Measurements from ENCODE around the gene PLEKHG4B.

Gene PLEKHG4B

DNA sequence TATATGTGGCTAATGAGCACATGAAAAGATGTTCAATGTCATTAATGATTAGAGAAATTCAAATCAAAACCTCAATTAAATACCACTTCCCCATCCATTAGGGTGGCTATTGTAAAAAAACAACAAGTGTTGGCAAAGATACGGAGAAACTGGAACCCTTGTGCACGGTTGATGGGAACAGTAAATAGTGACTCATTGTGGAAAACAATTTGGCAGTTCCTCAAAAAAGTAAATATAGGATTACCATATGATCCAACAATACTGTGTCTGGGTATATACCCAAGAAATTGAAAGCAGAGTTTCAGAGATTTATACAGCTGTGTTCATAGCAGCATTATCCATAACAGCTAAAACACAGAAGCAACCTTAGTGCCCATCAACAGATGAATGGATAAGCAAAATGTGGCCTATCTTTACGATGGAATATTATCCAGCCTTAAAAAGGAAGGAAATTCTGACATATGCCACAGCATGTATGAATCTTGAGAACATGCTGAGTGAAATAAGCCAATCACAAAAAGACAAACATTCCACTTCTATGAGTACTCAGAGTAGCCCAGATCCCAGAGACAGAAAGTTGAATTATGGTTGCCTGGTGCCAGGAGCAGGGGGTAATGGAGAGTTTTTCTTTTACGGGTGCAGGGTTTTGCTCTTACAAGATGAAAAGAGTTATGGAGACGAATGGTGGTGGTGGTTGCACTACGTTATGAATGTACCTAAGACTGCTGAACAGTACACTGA lies 57.9 kb downstream of the PLEKHG4B start:
- TF ChIP-seq EZH2phosphoT487 (IDR thresholded peaks at IDR 0.05; ENCODE audit: low read depth) = no peak
- TF ChIP-seq, protein P1, sequence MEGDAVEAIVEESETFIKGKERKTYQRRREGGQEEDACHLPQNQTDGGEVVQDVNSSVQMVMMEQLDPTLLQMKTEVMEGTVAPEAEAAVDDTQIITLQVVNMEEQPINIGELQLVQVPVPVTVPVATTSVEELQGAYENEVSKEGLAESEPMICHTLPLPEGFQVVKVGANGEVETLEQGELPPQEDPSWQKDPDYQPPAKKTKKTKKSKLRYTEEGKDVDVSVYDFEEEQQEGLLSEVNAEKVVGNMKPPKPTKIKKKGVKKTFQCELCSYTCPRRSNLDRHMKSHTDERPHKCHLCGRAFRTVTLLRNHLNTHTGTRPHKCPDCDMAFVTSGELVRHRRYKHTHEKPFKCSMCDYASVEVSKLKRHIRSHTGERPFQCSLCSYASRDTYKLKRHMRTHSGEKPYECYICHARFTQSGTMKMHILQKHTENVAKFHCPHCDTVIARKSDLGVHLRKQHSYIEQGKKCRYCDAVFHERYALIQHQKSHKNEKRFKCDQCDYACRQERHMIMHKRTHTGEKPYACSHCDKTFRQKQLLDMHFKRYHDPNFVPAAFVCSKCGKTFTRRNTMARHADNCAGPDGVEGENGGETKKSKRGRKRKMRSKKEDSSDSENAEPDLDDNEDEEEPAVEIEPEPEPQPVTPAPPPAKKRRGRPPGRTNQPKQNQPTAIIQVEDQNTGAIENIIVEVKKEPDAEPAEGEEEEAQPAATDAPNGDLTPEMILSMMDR (IDR thresholded peaks at IDR 0.05; ENCODE audit: low read depth, low read length) = no peak
- Histone ChIP-seq H3K36me3 (replicated peaks; ENCODE audit: low read depth, low read length) (no peaks in the 10 kb centered on the region), H3K27me3 (ENCODE audit: low read depth, low read length) (no peaks in the 10 kb centered on the region), H3K4me1 (ENCODE audit: low read length) (no peaks in the 10 kb centered on the region), H3K79me2 (ENCODE audit: low read length) (no peaks in the 10 kb centered on the region), H3K27ac (ENCODE audit: low read length) (no peak overlapping the region), H2AFZ (ENCODE audit: low read depth, low read length) (no peak overlapping the region), H3K4me2 (ENCODE audit: low read length) (no peak overlapping the region), H4K20me1 (ENCODE audit: insufficient read depth, low read length) (no peaks in the 10 kb centered on the region), H3K9me3 (ENCODE audit: insufficient read depth, low read length) (no peaks in the 10 kb centered on the region), H3K9ac (ENCODE audit: low read length) (no peak overlapping the region), H3K4me3 (ENCODE audit: low read length) (no peak overlapping the region)

DNA sequence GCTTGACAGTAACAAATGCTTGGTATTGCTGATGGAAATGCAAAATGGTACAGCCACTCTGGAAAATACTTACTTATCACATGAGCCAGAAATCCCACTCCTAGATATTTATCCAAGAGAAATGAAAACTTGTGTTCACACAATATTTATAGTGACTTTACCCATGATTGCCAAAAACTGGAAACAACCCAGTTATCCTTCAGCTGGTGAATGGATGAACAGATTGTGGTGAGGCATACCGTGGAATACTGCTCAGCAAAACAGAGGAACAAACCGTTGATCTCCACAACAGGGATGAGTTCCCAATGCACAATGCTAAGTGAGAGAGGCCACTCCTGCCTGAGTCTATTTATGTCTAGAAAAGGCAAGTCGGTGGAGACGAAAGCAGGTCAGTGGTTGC lies 58.8 kb downstream of the PLEKHG4B start:
- Histone ChIP-seq H3K9ac (ENCODE audit: low read length) (no peak overlapping the region), H2AFZ (ENCODE audit: low read depth, low read length) (no peak overlapping the region), H3K27ac (ENCODE audit: low read length) (no peak overlapping the region), H3K4me2 (ENCODE audit: low read length) (no peak overlapping the region), H3K27me3 (ENCODE audit: low read depth, low read length) (no peaks in the 10 kb centered on the region), H3K4me1 (ENCODE audit: low read length) (no peaks in the 10 kb centered on the region), H3K36me3 (replicated peaks; ENCODE audit: low read depth, low read length) (no peaks in the 10 kb centered on the region), H3K4me3 (ENCODE audit: low read length) (no peak overlapping the region), H3K79me2 (ENCODE audit: low read length) (no peaks in the 10 kb centered on the region), H3K9me3 (ENCODE audit: insufficient read depth, low read length) (no peaks in the 10 kb centered on the region), H4K20me1 (ENCODE audit: insufficient read depth, low read length) (no peaks in the 10 kb centered on the region)
- no peak for TF ChIP-seq EZH2phosphoT487 (IDR thresholded peaks at IDR 0.05; ENCODE audit: low read depth)
- TF ChIP-seq, protein P1 (IDR thresholded peaks at IDR 0.05; ENCODE audit: low read depth, low read length) = no peak

DNA sequence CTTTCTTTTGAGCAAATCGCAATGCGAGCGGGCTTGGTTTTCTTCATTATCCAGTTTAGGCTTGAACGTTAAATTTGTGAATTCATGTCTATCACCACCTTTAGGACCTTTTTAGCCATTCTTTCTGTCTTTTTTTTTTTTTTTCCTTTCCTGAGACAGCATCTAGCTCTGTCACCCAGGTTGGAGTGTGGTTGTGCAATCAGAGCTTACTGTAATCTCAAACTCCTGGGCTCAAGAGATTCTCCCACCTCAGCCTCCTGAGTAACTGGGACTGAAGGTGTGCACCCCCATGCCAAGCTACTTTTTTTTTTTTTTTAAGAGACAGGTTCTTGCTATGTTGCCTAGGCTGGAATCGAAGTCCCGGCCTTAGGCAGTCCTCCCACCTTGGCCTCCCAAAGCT lies 60.1 kb downstream of the PLEKHG4B start:
- Histone ChIP-seq H3K4me2 (ENCODE audit: low read length) (no peak overlapping the region), H4K20me1 (ENCODE audit: insufficient read depth, low read length) (no peaks in the 10 kb centered on the region), H3K79me2 (ENCODE audit: low read length) (no peaks in the 10 kb centered on the region), H3K27me3 (ENCODE audit: low read depth, low read length) (no peaks in the 10 kb centered on the region), H3K4me1 (ENCODE audit: low read length) (no peaks in the 10 kb centered on the region), H3K9ac (ENCODE audit: low read length) (no peak overlapping the region), H2AFZ (ENCODE audit: low read depth, low read length) (no peak overlapping the region), H3K36me3 (replicated peaks; ENCODE audit: low read depth, low read length) (no peaks in the 10 kb centered on the region), H3K4me3 (ENCODE audit: low read length) (no peak overlapping the region), H3K27ac (ENCODE audit: low read length) (no peak overlapping the region), H3K9me3 (ENCODE audit: insufficient read depth, low read length) (no peaks in the 10 kb centered on the region)
- no peak for TF ChIP-seq EZH2phosphoT487 (IDR thresholded peaks at IDR 0.05; ENCODE audit: low read depth)
- TF ChIP-seq, protein P1 (IDR thresholded peaks at IDR 0.05; ENCODE audit: low read depth, low read length) = no peak

DNA sequence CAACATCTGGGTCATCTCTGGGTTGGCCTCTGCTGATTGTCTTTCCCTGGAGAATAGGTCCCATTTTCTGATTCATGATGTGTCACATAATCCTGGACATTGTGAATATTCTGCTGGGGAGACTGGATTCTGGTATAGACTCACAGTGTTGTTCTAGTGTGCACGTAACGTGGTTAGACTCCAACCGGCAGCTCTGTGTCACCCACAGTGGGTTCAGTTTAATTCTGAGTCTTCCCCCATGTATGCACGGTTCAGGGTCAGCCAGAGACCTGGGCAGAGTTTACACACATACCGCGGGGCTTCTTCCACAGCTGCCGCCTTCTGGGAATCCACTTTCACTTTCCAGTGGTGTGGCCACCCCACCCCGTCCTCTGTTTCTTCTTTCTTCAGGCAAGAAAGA lies 61.3 kb downstream of the PLEKHG4B start:
- Histone ChIP-seq H3K36me3 (replicated peaks; ENCODE audit: low read depth, low read length) (no peaks in the 10 kb centered on the region), H3K9me3 (ENCODE audit: insufficient read depth, low read length) (no peaks in the 10 kb centered on the region), H3K27me3 (ENCODE audit: low read depth, low read length) (no peaks in the 10 kb centered on the region), H3K79me2 (ENCODE audit: low read length) (no peaks in the 10 kb centered on the region), H3K27ac (ENCODE audit: low read length) (no peak overlapping the region), H3K4me3 (ENCODE audit: low read length) (no peak overlapping the region), H3K4me1 (ENCODE audit: low read length) (no peaks in the 10 kb centered on the region), H3K4me2 (ENCODE audit: low read length) (no peak overlapping the region), H4K20me1 (ENCODE audit: insufficient read depth, low read length) (no peaks in the 10 kb centered on the region), H3K9ac (ENCODE audit: low read length) (no peak overlapping the region), H2AFZ (ENCODE audit: low read depth, low read length) (no peak overlapping the region)
- TF ChIP-seq EZH2phosphoT487 (IDR thresholded peaks at IDR 0.05; ENCODE audit: low read depth) = no peak
- TF ChIP-seq, protein P1 (IDR thresholded peaks at IDR 0.05; ENCODE audit: low read depth, low read length) = no peak

All from OCI-LY3 (cell line).